ENCODE measurements around the gene MGRN1. TPM values are rescaled to one million over a fixed set of nuclear protein-coding genes. Genes with fewer than 3 reads are reported as not detected.

MGRN1 gene
- total RNA-seq, 1 donor from 2014 or later = 201 TPM

- Histone ChIP-seq H3K9me3 (no peaks in the 10 kb centered on the region), H3K27me3 (no peaks in the 10 kb centered on the region), H3K4me1 (no peaks in the 10 kb centered on the region), H3K36me3 (peaks cover 57 to 70% of the 10 kb centered on the region in 2 donors), H3K27ac (no peak overlapping the region), H3K4me3 (no peak overlapping the region)
- intact Hi-C loops (cut with DNase I) = no loop called here
- no peak for DNase-seq (ENCODE audit: low spot score in 2 of 2)
- no peak for TF ChIP-seq CTCF (IDR thresholded peaks at IDR 0.05)
Measured at GRCh38 chr16:4704491-4704890, 79.9 kb downstream of the MGRN1 start.

GRCh38 chr16:4704913-4705312, 80.3 kb downstream of the MGRN1 start:
- H3K27ac ChIP-seq = no peak overlapping the region
- peaks cover 57 to 70% of the 10 kb centered on the region in 2 donors for H3K36me3 ChIP-seq

GRCh38 chr16:4706871-4707270, 82.2 kb downstream of the MGRN1 start:
- Histone ChIP-seq H3K4me1 (no peaks in the 10 kb centered on the region), H3K27ac (no peak overlapping the region), H3K27me3 (no peaks in the 10 kb centered on the region), H3K9me3 (no peaks in the 10 kb centered on the region), H3K4me3 (no peak overlapping the region), H3K36me3 (peaks cover 39 to 69% of the 10 kb centered on the region in 2 donors)
- no peak for TF ChIP-seq CTCF (IDR thresholded peaks at IDR 0.05)
- DNase-seq (ENCODE audit: low spot score in 2 of 2) = no peak
- intact Hi-C loops (cut with DNase I) = no loop called here

More at GRCh38 chr16:4704913-4705312, 80.3 kb downstream of the MGRN1 start:
- Histone ChIP-seq H3K27me3 (no peaks in the 10 kb centered on the region), H3K4me3 (no peak overlapping the region), H3K4me1 (no peaks in the 10 kb centered on the region), H3K9me3 (no peaks in the 10 kb centered on the region)
- DNase-seq (ENCODE audit: low spot score in 2 of 2) = no peak
- intact Hi-C loops (cut with DNase I) = no loop called here
- TF ChIP-seq CTCF (IDR thresholded peaks at IDR 0.05) = no peak

GRCh38 chr16:4709481-4709880, 84.9 kb downstream of the MGRN1 start:
- H3K4me1 ChIP-seq = no peaks in the 10 kb centered on the region
- TF ChIP-seq CTCF (IDR thresholded peaks at IDR 0.05) = no peak

GRCh38 chr16:4713663-4714501, 89.3 kb downstream of the MGRN1 start:
- intact Hi-C loops (cut with DNase I) = no loop called here
- no peak for DNase-seq (ENCODE audit: low spot score in 2 of 2)
- Histone ChIP-seq H3K36me3 (peaks cover 16 to 57% of the 10 kb centered on the region in 2 donors), H3K4me3 (no peak overlapping the region), H3K27ac (no peak overlapping the region), H3K4me1 (no peaks in the 10 kb centered on the region), H3K27me3 (no peaks in the 10 kb centered on the region), H3K9me3 (no peaks in the 10 kb centered on the region)
- no peak for TF ChIP-seq CTCF (IDR thresholded peaks at IDR 0.05)

More at GRCh38 chr16:4709481-4709880, 84.9 kb downstream of the MGRN1 start:
- intact Hi-C loops (cut with DNase I) = no loop called here
- no peaks in the 10 kb centered on the region for H3K9me3 ChIP-seq
- no peak overlapping the region for H3K4me3 ChIP-seq
- H3K36me3 ChIP-seq = peaks cover 36 to 78% of the 10 kb centered on the region in 2 donors
- DNase-seq (ENCODE audit: low spot score in 2 of 2) = no peak
- H3K27ac ChIP-seq = no peak overlapping the region
- H3K27me3 ChIP-seq = no peaks in the 10 kb centered on the region

All from ascending aorta (tissue), 2 donors.